A549 treated with AZD9567 at 1 μM for 4 hours (cell line): ENCODE data around the gene OR13J1. TPM values are rescaled to one million over a fixed set of nuclear protein-coding genes. Genes with fewer than 3 reads are reported as not detected.

Source experiments
- total RNA-seq: library from RNA; stranded (reverse); fragments of 200-300 nt; extraction: Qiagen RNA extraction; gene quantifications from 5 replicates; pipeline ENCODE4 v1.2.3, GENCODE V29; 2022; ENCODE audit not compliant: insufficient read depth

OR13J1 gene, protein sequence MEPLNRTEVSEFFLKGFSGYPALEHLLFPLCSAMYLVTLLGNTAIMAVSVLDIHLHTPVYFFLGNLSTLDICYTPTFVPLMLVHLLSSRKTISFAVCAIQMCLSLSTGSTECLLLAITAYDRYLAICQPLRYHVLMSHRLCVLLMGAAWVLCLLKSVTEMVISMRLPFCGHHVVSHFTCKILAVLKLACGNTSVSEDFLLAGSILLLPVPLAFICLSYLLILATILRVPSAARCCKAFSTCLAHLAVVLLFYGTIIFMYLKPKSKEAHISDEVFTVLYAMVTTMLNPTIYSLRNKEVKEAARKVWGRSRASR
- not detected in 5 replicates for total RNA-seq

DNA sequence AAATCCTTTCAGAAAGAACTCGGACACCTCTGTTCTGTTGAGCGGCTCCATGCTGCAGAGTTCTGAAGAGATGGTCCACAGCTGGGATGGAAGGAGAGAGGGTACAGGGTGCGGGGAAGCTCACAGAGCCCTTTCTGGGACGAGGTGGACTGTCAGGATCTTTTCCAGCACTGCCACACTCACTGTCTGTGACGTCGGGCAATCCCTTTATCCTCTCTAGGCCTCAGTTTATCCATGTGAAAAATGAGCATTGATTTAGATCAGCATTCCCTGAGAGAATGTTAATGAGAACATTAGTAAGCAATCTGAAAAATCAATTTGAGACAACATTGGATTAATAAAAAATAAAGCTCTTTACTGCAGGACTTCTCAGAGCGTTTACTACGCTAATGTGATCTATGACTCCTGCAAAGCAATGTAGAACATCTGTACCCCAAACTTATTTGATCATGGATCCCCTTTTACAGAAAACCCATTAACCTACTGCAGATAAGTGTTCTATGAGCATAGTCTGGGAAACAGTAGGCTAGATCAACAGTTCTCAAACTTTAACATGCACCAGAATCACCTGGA is at the start of gene OR13J1:
Gene OR13J1 (minus strand): TSS at position 51 of the 573 bp plus-strand sequence. CDS start 0 bp downstream, at position 51.

DNA sequence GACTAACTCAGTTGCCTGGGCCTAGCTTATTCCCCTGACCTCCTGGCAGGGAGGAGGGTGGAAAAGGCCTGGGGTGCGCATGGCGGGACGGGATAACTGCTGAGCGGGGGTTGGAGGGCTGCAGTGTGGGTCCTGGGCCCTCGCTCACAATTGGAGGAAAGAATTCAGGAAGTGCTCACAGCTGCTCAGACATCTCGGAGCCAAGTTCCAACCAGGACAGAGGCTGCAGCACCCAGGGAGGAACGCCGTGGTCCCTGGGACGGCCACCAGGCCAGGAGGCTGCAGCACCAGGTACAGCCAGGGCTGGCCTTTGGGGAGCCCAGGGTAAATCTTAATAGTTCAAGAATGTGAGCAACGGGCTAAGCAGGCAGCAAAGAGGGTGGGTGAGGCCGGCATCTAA is 39.1 kb upstream of the OR13J1 start, which contains the start of gene SPAAR:
Gene SPAAR (plus strand): TSS at position 217 of the 400 bp plus-strand sequence. CDS start 974 bp downstream, outside the sequence.

DNA sequence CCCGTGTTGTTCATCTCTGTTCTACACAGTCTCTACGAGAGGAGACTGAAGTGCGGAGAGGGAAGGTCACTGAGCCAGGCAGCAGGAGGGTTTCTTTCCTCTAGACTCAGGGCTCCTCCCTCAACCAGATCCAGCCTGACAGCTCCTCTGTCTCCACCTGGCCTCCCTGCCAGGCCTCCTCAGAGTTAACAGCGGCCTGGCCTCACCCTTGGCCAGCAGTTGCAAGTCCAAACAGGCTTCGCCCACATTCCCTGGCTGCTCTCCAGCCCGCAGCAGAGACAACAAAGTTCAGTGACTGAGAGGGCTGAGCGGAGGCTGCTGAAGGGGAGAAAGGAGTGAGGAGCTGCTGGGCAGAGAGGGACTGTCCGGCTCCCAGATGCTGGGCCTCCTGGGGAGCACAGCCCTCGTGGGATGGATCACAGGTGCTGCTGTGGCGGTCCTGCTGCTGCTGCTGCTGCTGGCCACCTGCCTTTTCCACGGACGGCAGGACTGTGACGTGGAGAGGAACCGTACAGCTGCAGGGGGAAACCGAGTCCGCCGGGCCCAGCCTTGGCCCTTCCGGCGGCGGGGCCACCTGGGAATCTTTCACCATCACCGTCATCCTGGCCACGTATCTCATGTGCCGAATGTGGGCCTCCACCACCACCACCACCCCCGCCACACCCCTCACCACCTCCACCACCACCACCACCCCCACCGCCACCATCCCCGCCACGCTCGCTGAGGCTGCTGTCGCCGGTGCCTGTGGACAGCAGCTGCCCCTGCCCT is 35.9 kb upstream of the OR13J1 start, which contains the start of gene HRCT1:
Gene HRCT1 (plus strand): TSS at position 291 of the 768 bp plus-strand sequence. CDS start 86 bp downstream, at position 377.

DNA sequence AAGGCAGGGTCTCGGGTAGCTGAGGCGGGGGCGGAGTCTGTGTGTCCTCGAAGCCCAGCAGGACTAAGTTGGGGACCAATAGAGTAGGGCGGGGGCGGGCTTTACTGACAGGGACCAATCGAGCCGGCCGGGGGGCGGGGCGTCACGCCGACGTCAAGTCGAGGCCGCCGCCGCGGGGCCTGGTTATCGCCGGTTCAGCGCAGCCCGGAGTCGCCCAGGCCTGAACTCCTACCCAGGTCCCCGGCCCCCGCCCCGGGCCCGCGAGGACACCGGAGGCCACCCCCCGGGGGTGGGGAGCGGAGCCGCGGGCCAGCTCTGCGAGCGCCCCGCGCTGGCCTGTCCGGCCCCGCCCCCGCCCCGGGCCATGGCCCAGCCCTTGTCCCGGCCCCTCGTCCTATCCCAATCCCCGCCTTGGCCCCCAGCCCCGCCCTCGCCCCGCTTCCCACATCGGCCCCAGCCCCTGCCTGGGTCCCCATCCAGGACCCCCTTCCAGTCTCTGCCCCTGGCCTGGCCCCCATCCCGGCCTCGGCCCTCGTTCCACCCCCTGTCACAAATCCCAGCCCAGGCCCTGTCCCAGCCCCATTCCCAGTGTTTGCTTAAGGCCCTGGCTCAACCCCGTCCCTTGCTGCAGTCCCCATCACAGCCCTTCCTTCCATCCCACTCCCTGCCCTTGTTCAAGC is 41.0 kb downstream of the OR13J1 start, which contains the start of gene TMEM8B:
Gene TMEM8B (plus strand): TSS at position 145 of the 680 bp plus-strand sequence. CDS start 220 bp downstream, at position 365.

DNA sequence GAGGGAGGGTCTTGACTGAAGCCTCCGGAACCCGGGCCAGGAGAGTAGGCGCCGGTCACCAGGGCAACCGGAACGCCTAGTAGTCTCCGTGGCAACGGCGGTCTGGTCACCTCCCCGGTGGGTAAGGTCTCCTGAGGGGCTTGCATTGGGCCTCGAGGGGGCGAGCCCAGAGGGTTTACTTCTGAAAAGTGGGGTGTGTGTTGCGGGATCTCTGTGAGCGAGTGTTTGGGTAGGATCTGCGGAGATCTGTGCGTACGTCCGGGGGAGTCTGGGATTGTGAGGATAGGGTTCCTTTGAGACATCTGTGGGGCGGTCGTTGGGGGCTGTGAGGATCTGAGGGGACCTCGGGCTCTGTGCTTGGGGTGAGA is 41.5 kb downstream of the OR13J1 start, which contains the start of gene FAM221B:
Gene FAM221B (minus strand): TSS at position 17 of the 368 bp plus-strand sequence. CDS start 2,571 bp downstream, outside the sequence.

Other genes with a start within 250 kb of the OR13J1 start
- gene SIT1, start 219.5 kb downstream of the OR13J1 start, total RNA-seq, result not detected in 5 replicates
- gene RMRP, start 212.4 kb downstream of the OR13J1 start, total RNA-seq, result 4.1 to 24.8 TPM (median 6.7 TPM) in 4 of 5 replicates, not detected in the other
- 25.4 to 30.2 TPM (median 27.1 TPM) in 5 replicates for gene CCDC107, start 212.1 kb downstream of the OR13J1 start, total RNA-seq
- 10.5 to 16.6 TPM (median 15.3 TPM) in 5 replicates for gene ARHGEF39, start 205.2 kb downstream of the OR13J1 start, total RNA-seq
- gene CA9, start 196.5 kb downstream of the OR13J1 start, total RNA-seq, result 3.6 to 9.1 TPM (median 6.0 TPM) in 5 replicates
- gene TPM2, start 180.5 kb downstream of the OR13J1 start, total RNA-seq, result 630 to 705 TPM (median 658 TPM) in 5 replicates
- gene TLN1, start 138.2 kb downstream of the OR13J1 start, total RNA-seq, result 112 to 140 TPM (median 116 TPM) in 5 replicates
- gene CREB3, start 137.7 kb downstream of the OR13J1 start, total RNA-seq, result 55.7 to 63.0 TPM (median 56.5 TPM) in 5 replicates
- 31.9 to 45.0 TPM (median 40.0 TPM) in 5 replicates for gene GBA2, start 121.2 kb downstream of the OR13J1 start, total RNA-seq
- gene RGP1, start 121.1 kb downstream of the OR13J1 start, total RNA-seq, result 12.8 to 15.8 TPM (median 14.8 TPM) in 5 replicates
- gene MSMP, start 116.1 kb downstream of the OR13J1 start, total RNA-seq, result 0.23 to 0.29 TPM (median 0.26 TPM) in 3 of 5 replicates, not detected in the others
- gene NPR2, start 78.8 kb downstream of the OR13J1 start, total RNA-seq, result 4.8 to 5.5 TPM (median 5.5 TPM) in 4 of 5 replicates, not detected in the other
- gene SPAG8, start 58.1 kb downstream of the OR13J1 start, total RNA-seq, result 0.21 to 0.47 TPM (median 0.40 TPM) in 4 of 5 replicates, not detected in the other
- 60.2 to 112 TPM (median 101 TPM) in 5 replicates for gene HINT2, start 55.4 kb downstream of the OR13J1 start, total RNA-seq
- gene FAM221B, start 41.7 kb downstream of the OR13J1 start, total RNA-seq, result not detected in 5 replicates
- 1.5 to 3.6 TPM (median 3.1 TPM) in 5 replicates for gene TMEM8B, start 41.2 kb downstream of the OR13J1 start, total RNA-seq
- 0.17 to 0.23 TPM (median 0.19 TPM) in 4 of 5 replicates, not detected in the other for gene HRCT1, start 35.8 kb upstream of the OR13J1 start, total RNA-seq
- gene SPAAR, start 39.1 kb upstream of the OR13J1 start, total RNA-seq, result 0.05 TPM in 1 of 5 replicates, not detected in the others
- not detected in 5 replicates for gene OR2S2, start 87.8 kb upstream of the OR13J1 start, total RNA-seq
- 5.7 to 10.7 TPM (median 6.5 TPM) in 5 replicates for gene RECK, start 166.5 kb upstream of the OR13J1 start, total RNA-seq